Islet of Langerhans (tissue), 1 donor: Measurements from ENCODE around the gene TLCD2.
A peak's percentile ranks its signal among the peaks of the same experiment; 100 is the strongest.
"Not testable (repeated sequence)": the region's sequence is repeated elsewhere in the genome, so short reads cannot be mapped to it uniquely, and the experiment has no call there.

Experiments used
- FAIRE-seq: peaks from one replicate; lab custom pipeline; 2011; peaks lifted over from hg19 to GRCh38; lab: Jason Lieb, UNC

The TLCD2 gene

GRCh38 chr17:1716076-1716911 lies 6.1 kb upstream of the TLCD2 start:
- peak; percentile 96 for FAIRE-seq

- FAIRE-seq = no peak
These were observed 5.6 kb upstream of the TLCD2 start for GRCh38 chr17:1715803-1716075.

DNA sequence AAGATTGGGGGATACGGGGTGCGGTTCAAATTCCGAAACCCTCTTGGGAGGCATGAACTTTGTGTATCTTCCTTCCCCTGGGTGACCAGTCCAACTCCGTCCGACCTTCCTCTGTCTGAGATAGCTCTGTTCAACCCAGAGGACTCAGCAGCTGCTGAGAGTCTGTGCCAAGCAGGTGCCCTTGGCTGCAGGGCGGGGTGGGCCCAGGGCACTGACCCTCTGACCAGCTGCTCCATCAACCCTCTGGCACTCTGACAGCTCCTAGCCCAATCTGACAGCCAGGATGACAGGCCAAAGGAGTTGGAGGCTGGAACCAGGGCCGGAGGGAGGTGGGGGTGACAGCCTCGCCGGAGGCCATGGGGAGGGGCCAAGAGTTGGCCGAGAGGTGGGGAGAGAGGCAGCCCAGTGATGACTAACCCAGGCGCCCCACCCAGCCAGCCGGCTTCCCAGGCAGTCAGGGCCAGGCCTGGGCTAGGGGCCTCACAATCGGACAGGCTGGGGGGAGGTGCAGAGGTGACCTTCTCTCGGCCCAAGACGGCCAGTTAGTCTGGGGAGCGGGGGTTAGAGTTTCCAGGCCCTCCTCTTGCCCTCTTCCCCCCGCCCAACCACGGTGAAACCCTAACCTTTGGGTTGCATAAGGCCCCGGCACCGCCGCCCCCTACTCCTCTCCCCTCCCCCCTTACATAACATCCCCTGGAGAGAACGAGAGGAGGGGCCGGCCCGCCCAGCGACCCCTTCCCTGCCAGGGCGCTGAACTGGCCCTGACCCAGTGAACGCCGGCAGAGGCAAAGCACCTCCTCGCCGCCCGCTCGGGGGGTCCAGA lies 5.0 kb upstream of the TLCD2 start:
- no peak for FAIRE-seq

- no peak for FAIRE-seq
These were observed 4.3 kb upstream of the TLCD2 start for GRCh38 chr17:1714427-1714979.

- FAIRE-seq = no peak
These were observed 3.8 kb upstream of the TLCD2 start for GRCh38 chr17:1713878-1714426.

DNA sequence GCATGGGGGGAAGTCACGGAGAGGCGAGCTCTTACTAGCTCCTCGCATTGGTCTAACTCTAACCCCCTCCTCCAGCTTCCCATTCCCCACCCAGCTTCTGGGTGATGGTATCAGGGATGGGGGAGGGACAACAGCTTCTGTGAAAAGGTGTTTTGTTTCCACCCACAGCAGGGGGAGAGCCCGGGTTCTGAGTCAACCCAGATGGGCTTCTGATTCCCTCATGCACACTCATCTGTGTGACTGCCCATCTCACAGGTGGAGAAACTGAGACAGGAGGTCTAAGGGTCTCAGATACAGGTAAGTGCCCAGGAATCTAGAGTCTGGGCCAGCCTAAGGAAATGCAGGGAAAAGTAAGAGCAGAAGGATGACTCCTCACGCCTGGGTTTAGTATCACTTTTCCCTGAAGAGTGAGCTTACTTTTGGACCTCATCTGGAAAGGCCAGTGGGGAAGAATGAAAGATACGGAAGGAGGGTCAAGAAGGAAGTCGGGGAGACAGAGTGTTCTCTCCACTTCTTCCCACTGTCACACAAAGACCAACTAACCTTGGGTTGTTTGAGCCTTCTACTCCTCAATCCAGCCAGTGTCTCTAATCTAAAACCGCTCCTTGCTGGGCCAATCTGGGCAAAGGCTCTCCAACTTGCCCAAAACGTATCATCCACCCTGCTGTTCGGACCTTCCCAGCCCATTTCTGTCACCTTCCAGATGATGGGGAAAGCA lies 3.1 kb upstream of the TLCD2 start:
- FAIRE-seq = no peak

DNA sequence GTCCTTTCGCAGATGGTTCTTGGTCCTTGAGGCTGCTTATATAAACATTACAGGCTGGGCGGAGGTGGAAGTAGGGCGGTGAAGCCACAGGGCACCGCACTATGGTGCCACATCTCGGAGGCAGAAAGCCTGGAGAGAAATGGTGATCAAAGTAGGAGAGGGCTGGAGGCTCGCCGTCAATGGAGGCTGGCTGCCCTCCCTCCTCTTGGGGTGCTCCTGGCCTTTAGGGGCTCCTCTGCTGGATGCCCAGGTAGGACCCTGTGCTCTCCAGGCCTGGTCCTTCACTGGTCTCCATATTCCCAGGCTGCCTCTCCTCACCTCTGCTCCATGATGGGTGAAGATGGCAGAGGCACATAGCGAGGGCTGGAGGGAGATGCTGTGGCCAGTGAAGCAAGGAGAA lies 2.1 kb upstream of the TLCD2 start:
- FAIRE-seq = no peak

DNA sequence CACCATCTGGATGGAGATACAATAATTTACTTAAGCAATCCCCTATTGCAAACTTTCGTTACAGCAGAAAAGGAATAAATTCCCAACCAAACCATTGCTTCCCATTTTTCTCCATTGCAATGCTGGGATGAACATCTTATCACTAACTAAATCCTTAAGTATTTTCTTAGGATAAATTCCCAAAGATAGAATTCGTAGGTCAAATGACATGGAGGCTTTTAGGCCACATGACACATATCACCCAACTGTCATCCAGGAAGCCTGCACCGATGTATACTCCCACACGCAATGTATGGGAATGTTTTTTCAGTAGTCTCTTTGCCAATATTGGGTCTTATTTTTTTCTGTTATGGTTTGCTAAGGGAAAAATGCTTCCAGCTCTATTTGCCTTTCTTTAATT lies 1.6 kb upstream of the TLCD2 start:
- FAIRE-seq = no peak

DNA sequence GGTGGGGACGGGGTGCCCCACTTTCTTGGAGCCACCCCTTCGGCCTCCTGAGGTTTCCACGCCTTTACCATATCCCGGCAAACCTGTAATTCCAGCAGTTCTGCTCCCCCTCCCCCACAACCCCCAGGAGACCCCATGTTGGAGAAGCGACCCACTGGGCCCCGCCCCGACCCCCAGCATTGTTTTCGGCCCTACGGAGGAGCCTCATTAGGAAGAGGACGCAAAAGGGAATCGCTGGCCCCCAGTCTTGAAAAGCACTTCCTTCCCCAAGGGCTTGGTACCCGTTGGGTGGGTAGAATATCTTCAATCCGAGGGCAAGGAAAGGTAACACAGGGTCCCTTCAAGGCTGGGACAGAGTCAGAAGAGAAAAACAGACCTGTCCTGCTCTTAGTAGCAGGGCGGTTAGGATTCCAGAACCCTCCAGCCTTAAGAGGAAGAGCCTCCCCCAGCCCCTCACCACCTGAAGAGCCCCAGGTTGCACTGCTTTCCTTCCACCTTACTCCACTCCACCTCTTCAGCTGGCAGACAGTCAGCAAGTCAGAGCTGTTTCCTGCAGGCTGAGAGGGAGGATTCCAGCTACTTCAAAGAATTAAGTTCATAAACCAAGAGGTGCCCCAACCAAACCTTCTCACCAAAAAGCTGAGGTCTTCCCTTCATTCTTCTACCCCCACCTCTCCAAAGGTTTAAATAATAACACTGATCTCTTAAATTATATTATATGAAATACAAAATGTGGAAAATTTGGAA lies 803 bp upstream of the TLCD2 start:
- FAIRE-seq = no peak

DNA sequence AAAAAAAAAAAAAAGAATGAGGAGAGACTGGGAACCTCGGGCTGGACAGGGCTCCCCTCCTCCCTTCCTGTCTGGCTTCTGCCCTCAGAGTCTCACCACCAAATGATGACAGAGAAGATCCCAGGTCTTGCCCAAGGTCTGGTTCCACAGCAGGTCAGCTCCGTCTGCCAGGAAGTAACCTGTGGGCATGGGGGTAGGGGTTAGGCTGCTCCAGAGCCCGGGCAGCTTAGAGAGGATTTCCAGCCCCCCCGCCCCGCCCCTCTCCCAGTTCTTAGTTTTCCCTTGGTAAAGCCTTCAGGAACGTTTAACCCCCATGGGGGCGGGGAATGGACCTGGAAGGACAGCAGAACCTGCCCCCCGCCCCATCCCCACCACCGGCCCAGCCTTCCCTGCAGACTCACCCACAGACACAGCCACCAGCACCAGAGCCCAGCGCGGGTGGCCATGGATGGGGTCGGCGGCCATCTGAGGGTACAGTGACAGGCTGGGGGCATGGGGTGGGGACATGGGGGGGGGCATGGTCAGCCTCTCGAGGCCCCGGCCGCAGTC lies 700 bp downstream of the TLCD2 start:
- FAIRE-seq = no peak

- not testable (repeated sequence) for FAIRE-seq
These were observed 1.3 kb downstream of the TLCD2 start for GRCh38 chr17:1708791-1709346.

- no peak for FAIRE-seq
These were observed 3.1 kb downstream of the TLCD2 start for GRCh38 chr17:1707107-1707506.

DNA sequence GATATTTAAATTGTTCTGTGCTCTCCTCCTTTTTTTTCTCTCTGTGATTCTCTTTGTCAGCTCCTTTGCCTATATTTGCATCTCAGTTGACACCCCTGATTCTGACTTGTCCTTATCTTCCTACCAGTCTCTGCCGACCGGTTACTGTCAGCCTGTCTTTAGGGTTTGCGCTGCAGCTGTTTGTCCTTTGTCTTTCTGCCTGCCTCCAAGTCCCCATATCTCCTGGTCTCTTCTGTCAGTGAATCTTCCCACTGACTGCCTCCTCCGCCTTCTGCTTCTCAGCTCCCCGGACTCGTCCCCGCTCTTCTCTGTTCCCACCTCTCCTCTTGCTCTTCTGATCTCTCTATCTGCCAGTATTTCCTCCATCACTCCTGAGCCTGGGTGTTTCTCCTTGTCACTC lies 5.2 kb downstream of the TLCD2 start:
- FAIRE-seq = no peak

GRCh38 chr17:1703063-1703462 lies 7.1 kb downstream of the TLCD2 start:
- FAIRE-seq = no peak

GRCh38 chr17:1699891-1700290 lies 10.3 kb downstream of the TLCD2 start:
- not testable (repeated sequence) for FAIRE-seq

GRCh38 chr17:1697681-1698080 lies 12.5 kb downstream of the TLCD2 start:
- no peak for FAIRE-seq

DNA sequence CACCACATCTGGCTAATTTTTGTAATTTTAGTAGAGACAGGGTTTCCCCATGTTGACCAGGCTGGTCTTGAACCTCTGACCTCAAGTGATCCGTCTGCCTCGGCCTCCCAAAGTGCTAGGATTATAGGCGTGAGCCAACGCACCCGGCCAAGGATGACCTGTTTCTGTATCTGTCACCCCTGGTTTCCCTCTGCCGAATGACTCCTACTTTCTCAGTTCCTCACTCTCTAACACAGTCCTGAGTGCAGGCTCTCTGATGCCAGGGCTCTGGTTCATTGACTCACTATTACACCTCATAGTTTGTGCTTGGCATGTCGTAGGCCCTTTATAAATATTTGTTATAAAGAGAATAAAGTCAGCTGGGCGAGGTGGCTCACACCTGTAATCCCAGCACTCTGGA lies 14.8 kb downstream of the TLCD2 start:
- FAIRE-seq = no peak

- no peak for FAIRE-seq
These were observed 16.8 kb downstream of the TLCD2 start for GRCh38 chr17:1693339-1693738.

- FAIRE-seq = no peak
These were observed 19.5 kb downstream of the TLCD2 start for GRCh38 chr17:1690544-1691221.

- not testable (repeated sequence) for FAIRE-seq
These were observed 21.8 kb downstream of the TLCD2 start for GRCh38 chr17:1688405-1688804.

- FAIRE-seq = no peak
These were observed 24.1 kb downstream of the TLCD2 start for GRCh38 chr17:1686086-1686485.
